ENCODE data around the gene PDE11A. TPM values are rescaled to one million over a fixed set of nuclear protein-coding genes. Genes with fewer than 3 reads are reported as not detected.

The PDE11A gene
- polyA plus RNA-seq, 2 of the 4 experiments (the other 2 are of a cell fraction) = 3.6 to 5.6 TPM

GRCh38 chr2:177735318-177735803 lies 337.2 kb downstream of the PDE11A start:
- FAIRE-seq = no peak
- WGBS (ENCODE audit: missing lambda C conversion rate) = 81% methylated on average over 6 of the region's 6 CpGs
- Histone ChIP-seq H3K27ac (no peak overlapping the region), H3K4me3 (no peak overlapping the region), H3K9me3 (no peaks in the 10 kb centered on the region), H3K4me1 (no peaks in the 10 kb centered on the region), H3K4me2 (no peak overlapping the region)
- ATAC-seq = no peak
- POLR2A ChIA-PET = no interaction called here
- DNase-seq (ENCODE audit: low read depth in 1 of 2, low spot score in 1 of 2) = no peak
- CTCF ChIA-PET = interaction anchor here (0.6 to 5.0 kb wide), 2 partner anchors 10 to 317 kb away, joined by 3 to 28 read pairs; no protein-coding TSS in a partner anchor
- TF ChIP-seq NPAS2 (CRISPR knock-in tag; IDR thresholded peaks at IDR 0.05; ENCODE audit: borderline replicate concordance) = no peak
- no peak for TF ChIP-seq SMC3 (IDR thresholded peaks at IDR 0.05)
- TF ChIP-seq, protein P1, sequence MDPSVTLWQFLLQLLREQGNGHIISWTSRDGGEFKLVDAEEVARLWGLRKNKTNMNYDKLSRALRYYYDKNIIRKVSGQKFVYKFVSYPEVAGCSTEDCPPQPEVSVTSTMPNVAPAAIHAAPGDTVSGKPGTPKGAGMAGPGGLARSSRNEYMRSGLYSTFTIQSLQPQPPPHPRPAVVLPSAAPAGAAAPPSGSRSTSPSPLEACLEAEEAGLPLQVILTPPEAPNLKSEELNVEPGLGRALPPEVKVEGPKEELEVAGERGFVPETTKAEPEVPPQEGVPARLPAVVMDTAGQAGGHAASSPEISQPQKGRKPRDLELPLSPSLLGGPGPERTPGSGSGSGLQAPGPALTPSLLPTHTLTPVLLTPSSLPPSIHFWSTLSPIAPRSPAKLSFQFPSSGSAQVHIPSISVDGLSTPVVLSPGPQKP (IDR thresholded peaks at IDR 0.05; ENCODE audit: low read depth, low read length) = no peak
- TF ChIP-seq SREBF2 (IDR thresholded peaks at IDR 0.05) = no peak
- no peak for TF ChIP-seq ZC3H11A (IDR thresholded peaks at IDR 0.05)
- TF ChIP-seq, protein P2, sequence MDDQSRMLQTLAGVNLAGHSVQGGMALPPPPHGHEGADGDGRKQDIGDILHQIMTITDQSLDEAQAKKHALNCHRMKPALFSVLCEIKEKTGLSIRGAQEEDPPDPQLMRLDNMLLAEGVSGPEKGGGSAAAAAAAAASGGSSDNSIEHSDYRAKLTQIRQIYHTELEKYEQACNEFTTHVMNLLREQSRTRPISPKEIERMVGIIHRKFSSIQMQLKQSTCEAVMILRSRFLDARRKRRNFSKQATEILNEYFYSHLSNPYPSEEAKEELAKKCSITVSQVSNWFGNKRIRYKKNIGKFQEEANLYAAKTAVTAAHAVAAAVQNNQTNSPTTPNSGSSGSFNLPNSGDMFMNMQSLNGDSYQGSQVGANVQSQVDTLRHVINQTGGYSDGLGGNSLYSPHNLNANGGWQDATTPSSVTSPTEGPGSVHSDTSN (IDR thresholded peaks at IDR 0.05) = no peak
- no peak for TF ChIP-seq RARB (CRISPR knock-in tag; IDR thresholded peaks at IDR 0.05)
- no peak for TF ChIP-seq CHD4 (IDR thresholded peaks at IDR 0.05; ENCODE audit: borderline replicate concordance)
- TF ChIP-seq KDM1A (IDR thresholded peaks at IDR 0.05; ENCODE audit: low read depth) = no peak
- TF ChIP-seq, protein P3, sequence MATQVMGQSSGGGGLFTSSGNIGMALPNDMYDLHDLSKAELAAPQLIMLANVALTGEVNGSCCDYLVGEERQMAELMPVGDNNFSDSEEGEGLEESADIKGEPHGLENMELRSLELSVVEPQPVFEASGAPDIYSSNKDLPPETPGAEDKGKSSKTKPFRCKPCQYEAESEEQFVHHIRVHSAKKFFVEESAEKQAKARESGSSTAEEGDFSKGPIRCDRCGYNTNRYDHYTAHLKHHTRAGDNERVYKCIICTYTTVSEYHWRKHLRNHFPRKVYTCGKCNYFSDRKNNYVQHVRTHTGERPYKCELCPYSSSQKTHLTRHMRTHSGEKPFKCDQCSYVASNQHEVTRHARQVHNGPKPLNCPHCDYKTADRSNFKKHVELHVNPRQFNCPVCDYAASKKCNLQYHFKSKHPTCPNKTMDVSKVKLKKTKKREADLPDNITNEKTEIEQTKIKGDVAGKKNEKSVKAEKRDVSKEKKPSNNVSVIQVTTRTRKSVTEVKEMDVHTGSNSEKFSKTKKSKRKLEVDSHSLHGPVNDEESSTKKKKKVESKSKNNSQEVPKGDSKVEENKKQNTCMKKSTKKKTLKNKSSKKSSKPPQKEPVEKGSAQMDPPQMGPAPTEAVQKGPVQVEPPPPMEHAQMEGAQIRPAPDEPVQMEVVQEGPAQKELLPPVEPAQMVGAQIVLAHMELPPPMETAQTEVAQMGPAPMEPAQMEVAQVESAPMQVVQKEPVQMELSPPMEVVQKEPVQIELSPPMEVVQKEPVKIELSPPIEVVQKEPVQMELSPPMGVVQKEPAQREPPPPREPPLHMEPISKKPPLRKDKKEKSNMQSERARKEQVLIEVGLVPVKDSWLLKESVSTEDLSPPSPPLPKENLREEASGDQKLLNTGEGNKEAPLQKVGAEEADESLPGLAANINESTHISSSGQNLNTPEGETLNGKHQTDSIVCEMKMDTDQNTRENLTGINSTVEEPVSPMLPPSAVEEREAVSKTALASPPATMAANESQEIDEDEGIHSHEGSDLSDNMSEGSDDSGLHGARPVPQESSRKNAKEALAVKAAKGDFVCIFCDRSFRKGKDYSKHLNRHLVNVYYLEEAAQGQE (IDR thresholded peaks at IDR 0.05) = no peak
- no peak for TF ChIP-seq FOSL2 (IDR thresholded peaks at IDR 0.05)
- no peak for TF ChIP-seq FOSL2 (CRISPR knock-in tag; IDR thresholded peaks at IDR 0.05)
- TF ChIP-seq PHF8 (IDR thresholded peaks at IDR 0.05; ENCODE audit: borderline replicate concordance, low read depth) = no peak
- no peak for TF ChIP-seq RNF2 (IDR thresholded peaks at IDR 0.05; ENCODE audit: borderline replicate concordance, low read depth)
- TF ChIP-seq ZSCAN20 (CRISPR knock-in tag; IDR thresholded peaks at IDR 0.05) = no peak

GRCh38 chr2:177733322-177733855 lies 339.2 kb downstream of the PDE11A start:
- Histone ChIP-seq H3K4me2 (no peak overlapping the region), H3K4me1 (no peaks in the 10 kb centered on the region), H3K9me3 (no peaks in the 10 kb centered on the region), H3K27ac (no peak overlapping the region), H3K4me3 (no peak overlapping the region)
- ChIA-PET CTCF (interaction anchor here (1.0 to 5.0 kb wide), 2 partner anchors 9 to 569 kb away, joined by 3 to 28 read pairs; no protein-coding TSS in a partner anchor), POLR2A (no interaction called here)
- FAIRE-seq (no peak), ATAC-seq (no peak), DNase-seq (ENCODE audit: low read depth in 1 of 2, low spot score in 1 of 2) (no peak)
- TF ChIP-seq CHD2 (IDR thresholded peaks at IDR 0.05; ENCODE audit: low read length, partially characterized antibody) (no peak), ZSCAN20 (CRISPR knock-in tag; IDR thresholded peaks at IDR 0.05) (no peak), MAFK (IDR thresholded peaks at IDR 0.05; ENCODE audit: partially characterized antibody) (no peak), KDM5A (IDR thresholded peaks at IDR 0.05) (no peak), PHF8 (IDR thresholded peaks at IDR 0.05; ENCODE audit: borderline replicate concordance, low read depth) (no peak), RFX5 (IDR thresholded peaks at IDR 0.05) (no peak), RCOR1 (IDR thresholded peaks at IDR 0.05; ENCODE audit: low read depth, low read length) (no peak), SREBF2 (IDR thresholded peaks at IDR 0.05) (no peak), JUNB (IDR thresholded peaks at IDR 0.05) (no peak), ESRRA (IDR thresholded peaks at IDR 0.05; ENCODE audit: borderline replicate concordance, low read length) (no peak)
- 45% methylated on average over 2 of the region's 2 CpGs for WGBS (ENCODE audit: missing lambda C conversion rate)

Data from A549 (cell line).